Activated CD8-positive, alpha-beta T cell treated with anti-CD3 and anti-CD28 coated beads for 36 hours (primary cell): ENCODE data around the gene ZNF597. TPM values are rescaled to one million over a fixed set of nuclear protein-coding genes. Genes with fewer than 3 reads are reported as not detected.
A peak's percentile ranks its signal among the peaks of the same experiment; 100 is the strongest.

ENCODE experiments used
- ATAC-seq: fragments of 200-7000 bp; cut with Tn5 transposase; one replicate; pipeline ENCODE4 v1.10.0; 2021; ENCODE audit warnings: mild to moderate bottlenecking, moderate library complexity
- CTCF ChIA-PET: fragments of 350-600 bp; sonication (Branson Sonifier 250); formaldehyde crosslinking; loops from one replicate; lab custom pipeline; 2021; ENCODE audit warnings: antibody characterized with exemption; lab: Charles Lee
- POLR2A ChIA-PET: fragments of 350-600 bp; sonication (Branson Sonifier 250); formaldehyde crosslinking; loops from one replicate; lab custom pipeline; 2021; ENCODE audit warnings: antibody characterized with exemption; lab: Charles Lee
- DNase-seq: peaks from one replicate; pipeline ENCODE4 v3.0.0-alpha.2; 2020
- H3K27ac Mint-ChIP-seq: one replicate; pipeline ENCODE4 v1.8.0; 2021; ENCODE audit warnings: mild to moderate bottlenecking, mixed read lengths
- H3K27me3 Mint-ChIP-seq: one replicate; pipeline ENCODE4 v1.8.0; 2021; ENCODE audit warnings: mixed read lengths
- H3K36me3 Mint-ChIP-seq: one replicate; pipeline ENCODE4 v1.8.0; 2021; ENCODE audit warnings: low read depth, mixed read lengths
- H3K4me1 Mint-ChIP-seq: one replicate; pipeline ENCODE4 v1.8.0; 2021; ENCODE audit warnings: low read depth, mixed read lengths
- H3K4me3 Mint-ChIP-seq: one replicate; pipeline ENCODE4 v1.8.0; 2021; ENCODE audit warnings: mild to moderate bottlenecking, moderate library complexity, mixed read lengths
- H3K9me3 Mint-ChIP-seq: one replicate; pipeline ENCODE4 v1.8.0; 2021; ENCODE audit warnings: mixed read lengths
- intact Hi-C: fragments of 100-400 bp; cut with micrococcal nuclease; formaldehyde crosslinking; loops from one replicate; pipeline ENCODE4 v1.10.0; 2022
- total RNA-seq, 2 experiments: library from RNA; stranded (reverse); gene quantifications; one replicate each; pipeline ENCODE4 v1.2.3, GENCODE V29; 2021
- TF ChIP-seq, protein P1 (sequence below): fragments of 200-600 bp; IDR thresholded peaks from one replicate; pipeline ENCODE4 v1.8.0; 2022; ENCODE audit warnings: antibody characterized with exemption, mild to moderate bottlenecking

The ZNF597 gene
- total RNA-seq, 2 experiments from 2014 or later: 1.6 to 1.8 TPM

GRCh38 chr16:3454631-3455147 lies 11.4 kb upstream of the ZNF597 start:
- H3K4me1 Mint-ChIP-seq: peaks cover 17% of the 10 kb centered on the region
- peaks cover 9% of the 10 kb centered on the region for H3K36me3 Mint-ChIP-seq
- no peaks in the 10 kb centered on the region for H3K27me3 Mint-ChIP-seq
- ChIA-PET POLR2A (no interaction called here), CTCF (interaction anchor here (1.8 kb wide), 1 partner anchor 10 kb away, joined by 5 read pairs; no protein-coding TSS in a partner anchor)
- no peak for DNase-seq
- ATAC-seq: no peak
- no peak overlapping the region for H3K4me3 Mint-ChIP-seq
- no peak overlapping the region for H3K27ac Mint-ChIP-seq
- TF ChIP-seq, protein P1, sequence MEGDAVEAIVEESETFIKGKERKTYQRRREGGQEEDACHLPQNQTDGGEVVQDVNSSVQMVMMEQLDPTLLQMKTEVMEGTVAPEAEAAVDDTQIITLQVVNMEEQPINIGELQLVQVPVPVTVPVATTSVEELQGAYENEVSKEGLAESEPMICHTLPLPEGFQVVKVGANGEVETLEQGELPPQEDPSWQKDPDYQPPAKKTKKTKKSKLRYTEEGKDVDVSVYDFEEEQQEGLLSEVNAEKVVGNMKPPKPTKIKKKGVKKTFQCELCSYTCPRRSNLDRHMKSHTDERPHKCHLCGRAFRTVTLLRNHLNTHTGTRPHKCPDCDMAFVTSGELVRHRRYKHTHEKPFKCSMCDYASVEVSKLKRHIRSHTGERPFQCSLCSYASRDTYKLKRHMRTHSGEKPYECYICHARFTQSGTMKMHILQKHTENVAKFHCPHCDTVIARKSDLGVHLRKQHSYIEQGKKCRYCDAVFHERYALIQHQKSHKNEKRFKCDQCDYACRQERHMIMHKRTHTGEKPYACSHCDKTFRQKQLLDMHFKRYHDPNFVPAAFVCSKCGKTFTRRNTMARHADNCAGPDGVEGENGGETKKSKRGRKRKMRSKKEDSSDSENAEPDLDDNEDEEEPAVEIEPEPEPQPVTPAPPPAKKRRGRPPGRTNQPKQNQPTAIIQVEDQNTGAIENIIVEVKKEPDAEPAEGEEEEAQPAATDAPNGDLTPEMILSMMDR: no peak
- intact Hi-C loops: loop anchor here (5.0 kb wide), 1 partner anchor 172 kb away; the partner anchor contains the start of gene ZNF263
- no peaks in the 10 kb centered on the region for H3K9me3 Mint-ChIP-seq

DNA sequence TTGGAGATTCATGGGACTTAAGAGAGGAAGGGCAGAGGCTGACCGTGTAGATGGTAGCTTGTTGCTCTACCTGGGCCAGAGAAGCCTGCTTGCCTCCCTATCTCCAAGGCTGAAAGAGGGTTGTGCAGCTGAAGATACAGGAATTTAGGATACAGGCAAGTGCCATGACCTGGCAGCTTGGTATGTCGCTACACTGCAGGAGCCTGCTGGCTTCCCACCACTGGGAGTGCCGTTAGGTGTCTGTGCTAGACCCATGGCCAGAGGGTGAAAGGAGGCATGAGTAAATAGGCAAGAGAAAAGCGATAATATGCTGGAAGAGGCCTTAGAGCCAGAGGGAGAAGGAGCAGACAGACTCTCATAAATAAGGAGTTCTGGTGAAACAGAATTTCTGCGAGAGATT lies 10.8 kb upstream of the ZNF597 start:
- Mint-ChIP-seq H3K9me3 (no peaks in the 10 kb centered on the region), H3K4me1 (peaks cover 11% of the 10 kb centered on the region), H3K27ac (no peak overlapping the region), H3K4me3 (no peak overlapping the region), H3K27me3 (no peaks in the 10 kb centered on the region), H3K36me3 (peaks cover 9% of the 10 kb centered on the region)
- intact Hi-C loops: no loop called here
- DNase-seq: no peak
- ChIA-PET CTCF (interaction anchor here (0.6 to 1.8 kb wide), 3 partner anchors 10 to 295 kb away, joined by 3 to 5 read pairs (median 3); no protein-coding TSS in a partner anchor), POLR2A (interaction anchor here (1.3 kb wide), 1 partner anchor 11 kb away, joined by 9 read pairs; the partner anchor contains the start of genes NAA60 and ZNF597)
- TF ChIP-seq, protein P1: no peak
- no peak for ATAC-seq

DNA sequence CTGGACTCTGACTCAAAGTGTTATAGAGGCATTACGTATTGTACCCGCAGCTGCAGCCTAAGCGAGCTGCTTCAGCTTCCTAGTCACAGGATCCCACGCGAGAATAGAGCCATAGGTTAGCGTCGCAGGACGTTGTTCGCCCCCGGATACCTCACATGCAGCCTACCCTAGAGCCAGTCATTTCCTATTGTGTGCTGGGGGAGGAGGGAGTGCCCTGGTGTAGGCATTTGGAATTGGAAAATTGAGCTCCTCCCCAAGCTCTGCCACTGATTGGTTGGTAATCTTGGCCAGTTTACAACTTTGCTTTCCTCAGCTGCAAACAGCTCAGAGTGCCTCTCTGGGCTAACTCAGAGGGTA lies 706 bp upstream of the ZNF597 start:
- TF ChIP-seq, protein P1: no peak
- ATAC-seq (peak; percentile 75), DNase-seq (peak; percentile 75)
- Mint-ChIP-seq H3K4me1 (peaks cover 20% of the 10 kb centered on the region), H3K27ac (peak overlapping the region; percentile 97), H3K4me3 (peak overlapping the region; percentile 98), H3K36me3 (peaks cover 29% of the 10 kb centered on the region), H3K27me3 (no peaks in the 10 kb centered on the region), H3K9me3 (peaks cover 7% of the 10 kb centered on the region)
- CTCF ChIA-PET: interaction anchor here (0.7 to 1.5 kb wide), 6 partner anchors 10 to 262 kb away, joined by 3 to 8 read pairs (median 4); partner anchors contain the start of genes ZNF174 and ZSCAN32
- POLR2A ChIA-PET: interaction anchor here (1.0 to 2.8 kb wide), 9 partner anchors 9 to 210 kb away, joined by 3 to 14 read pairs (median 4); partner anchors contain the start of genes CLUAP1, ZNF174, ZNF75A and ZSCAN32
- intact Hi-C loops: no loop called here

- H3K36me3 Mint-ChIP-seq: peaks cover 35% of the 10 kb centered on the region
- intact Hi-C loops: no loop called here
- H3K4me1 Mint-ChIP-seq: peaks cover 15% of the 10 kb centered on the region
- ChIA-PET CTCF (no interaction called here), POLR2A (no interaction called here)
- H3K4me3 Mint-ChIP-seq: no peak overlapping the region
- DNase-seq: no peak
- peaks cover 7% of the 10 kb centered on the region for H3K9me3 Mint-ChIP-seq
- H3K27me3 Mint-ChIP-seq: no peaks in the 10 kb centered on the region
- H3K27ac Mint-ChIP-seq: no peak overlapping the region
- TF ChIP-seq, protein P1: no peak
- ATAC-seq: no peak
These were observed 3.7 kb downstream of the ZNF597 start for GRCh38 chr16:3439637-3440036.

- DNase-seq: no peak
- no peaks in the 10 kb centered on the region for H3K27me3 Mint-ChIP-seq
- CTCF ChIA-PET: interaction anchor here (0.8 kb wide), 1 partner anchor 236 kb away, joined by 3 read pairs; no protein-coding TSS in a partner anchor
- H3K4me3 Mint-ChIP-seq: no peak overlapping the region
- TF ChIP-seq, protein P1: no peak
- peak overlapping the region; percentile 47 for H3K27ac Mint-ChIP-seq
- no peak for ATAC-seq
- peaks cover 5% of the 10 kb centered on the region for H3K9me3 Mint-ChIP-seq
- intact Hi-C loops: no loop called here
- H3K4me1 Mint-ChIP-seq: peaks cover 23% of the 10 kb centered on the region
- POLR2A ChIA-PET: interaction anchor here (1.0 to 1.5 kb wide), 2 partner anchors 122 to 169 kb away, joined by 3 read pairs; no protein-coding TSS in a partner anchor
- H3K36me3 Mint-ChIP-seq: peaks cover 20% of the 10 kb centered on the region
These were observed 8.9 kb downstream of the ZNF597 start for GRCh38 chr16:3434373-3434772.
